ENCODE measurements around the gene KCNJ6. TPM values are rescaled to one million over a fixed set of nuclear protein-coding genes. Genes with fewer than 3 reads are reported as not detected.
"Not testable (repeated sequence)": the region's sequence is repeated elsewhere in the genome, so short reads cannot be mapped to it uniquely, and the experiment has no call there.

The KCNJ6 gene
- total and polyA plus RNA-seq, 2 experiments from 2014 or later: not detected

DNA sequence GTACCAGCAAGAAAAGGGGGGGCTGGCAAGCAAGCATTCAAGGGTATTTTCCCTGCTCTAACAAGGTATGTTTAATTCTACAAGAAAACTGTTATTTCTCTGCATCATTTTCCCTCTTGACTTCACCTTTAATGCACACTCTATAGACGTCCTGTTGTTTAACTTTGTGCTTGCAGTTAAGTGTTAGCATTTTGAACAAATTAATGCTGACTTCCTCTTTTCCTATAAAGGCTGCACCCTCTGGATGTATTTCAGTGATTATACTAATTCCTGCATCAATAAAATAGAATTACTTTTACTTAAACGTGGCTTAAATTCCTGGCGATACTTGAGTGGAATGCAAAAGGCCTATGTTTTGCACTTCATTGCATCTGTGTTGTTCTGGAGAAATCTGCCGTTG lies 183.3 kb downstream of the KCNJ6 start:
- TF ChIP-seq, protein P1, sequence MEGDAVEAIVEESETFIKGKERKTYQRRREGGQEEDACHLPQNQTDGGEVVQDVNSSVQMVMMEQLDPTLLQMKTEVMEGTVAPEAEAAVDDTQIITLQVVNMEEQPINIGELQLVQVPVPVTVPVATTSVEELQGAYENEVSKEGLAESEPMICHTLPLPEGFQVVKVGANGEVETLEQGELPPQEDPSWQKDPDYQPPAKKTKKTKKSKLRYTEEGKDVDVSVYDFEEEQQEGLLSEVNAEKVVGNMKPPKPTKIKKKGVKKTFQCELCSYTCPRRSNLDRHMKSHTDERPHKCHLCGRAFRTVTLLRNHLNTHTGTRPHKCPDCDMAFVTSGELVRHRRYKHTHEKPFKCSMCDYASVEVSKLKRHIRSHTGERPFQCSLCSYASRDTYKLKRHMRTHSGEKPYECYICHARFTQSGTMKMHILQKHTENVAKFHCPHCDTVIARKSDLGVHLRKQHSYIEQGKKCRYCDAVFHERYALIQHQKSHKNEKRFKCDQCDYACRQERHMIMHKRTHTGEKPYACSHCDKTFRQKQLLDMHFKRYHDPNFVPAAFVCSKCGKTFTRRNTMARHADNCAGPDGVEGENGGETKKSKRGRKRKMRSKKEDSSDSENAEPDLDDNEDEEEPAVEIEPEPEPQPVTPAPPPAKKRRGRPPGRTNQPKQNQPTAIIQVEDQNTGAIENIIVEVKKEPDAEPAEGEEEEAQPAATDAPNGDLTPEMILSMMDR (IDR thresholded peaks at IDR 0.05; ENCODE audit: low read depth, low read length): no peak
- no peak overlapping the region for H3K27ac ChIP-seq
- H3K4me3 ChIP-seq: no peak overlapping the region
- no peaks in the 10 kb centered on the region for H3K4me1 ChIP-seq (ENCODE audit: low read depth)
- no peak for DNase-seq (ENCODE audit: low read depth in 1 of 2, low spot score in 1 of 2)
- no peaks in the 10 kb centered on the region for H3K9me3 ChIP-seq (ENCODE audit: low read depth)
- no peaks in the 10 kb centered on the region for H3K36me3 ChIP-seq
- no peaks in the 10 kb centered on the region for H3K27me3 ChIP-seq

DNA sequence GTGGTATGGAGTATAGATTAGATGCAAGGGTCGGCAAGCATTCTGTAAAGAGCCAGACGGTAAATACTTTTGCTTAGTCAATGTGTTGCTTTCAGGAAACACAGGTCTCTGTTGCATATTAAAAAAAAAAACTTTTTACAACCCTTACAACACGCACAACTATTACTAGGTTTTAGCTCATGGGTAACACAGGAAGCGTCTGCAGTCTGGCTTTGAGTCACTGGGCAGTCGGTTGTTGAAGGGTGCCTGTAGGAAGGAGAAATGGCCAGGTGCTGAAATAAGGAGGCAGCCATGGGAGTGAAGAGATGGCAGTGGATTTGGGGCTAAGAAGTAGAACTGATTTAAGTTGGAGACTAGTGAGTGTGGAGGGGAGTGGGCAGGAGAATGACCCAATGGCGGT lies 192.1 kb downstream of the KCNJ6 start:
- TF ChIP-seq, protein P1 (IDR thresholded peaks at IDR 0.05; ENCODE audit: low read depth, low read length): no peak
- DNase-seq (ENCODE audit: low read depth in 1 of 2, low spot score in 1 of 2): no peak
- Histone ChIP-seq H3K36me3 (no peaks in the 10 kb centered on the region), H3K27ac (no peak overlapping the region), H3K27me3 (no peaks in the 10 kb centered on the region), H3K4me1 (ENCODE audit: low read depth) (no peaks in the 10 kb centered on the region), H3K4me3 (no peak overlapping the region), H3K9me3 (ENCODE audit: low read depth) (no peaks in the 10 kb centered on the region)

DNA sequence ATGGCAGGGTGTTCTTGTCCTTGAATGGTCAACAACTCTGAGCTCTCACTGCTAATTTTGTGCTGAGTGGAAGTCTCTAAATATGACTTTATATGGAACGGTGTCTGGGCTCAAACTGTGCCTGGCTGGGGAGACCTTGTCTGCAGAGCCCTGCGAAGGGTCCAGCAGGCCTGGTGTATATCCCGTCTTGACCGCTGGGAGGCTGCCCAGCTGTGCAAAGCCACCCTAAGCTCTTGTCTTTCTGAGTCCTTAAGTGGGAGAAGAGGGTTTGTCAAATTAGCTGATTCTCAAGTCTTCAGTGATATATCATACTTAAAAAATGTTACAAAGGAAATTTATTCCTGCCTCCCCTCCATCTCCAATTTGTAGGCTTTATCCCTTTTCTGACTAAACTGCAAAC lies 198.7 kb downstream of the KCNJ6 start:
- Histone ChIP-seq H3K36me3 (no peaks in the 10 kb centered on the region), H3K9me3 (ENCODE audit: low read depth) (no peaks in the 10 kb centered on the region), H3K27ac (no peak overlapping the region), H3K4me3 (no peak overlapping the region), H3K4me1 (ENCODE audit: low read depth) (no peaks in the 10 kb centered on the region), H3K27me3 (no peaks in the 10 kb centered on the region)
- TF ChIP-seq, protein P1 (IDR thresholded peaks at IDR 0.05; ENCODE audit: low read depth, low read length): no peak
- no peak for DNase-seq (ENCODE audit: low read depth in 1 of 2, low spot score in 1 of 2)

DNA sequence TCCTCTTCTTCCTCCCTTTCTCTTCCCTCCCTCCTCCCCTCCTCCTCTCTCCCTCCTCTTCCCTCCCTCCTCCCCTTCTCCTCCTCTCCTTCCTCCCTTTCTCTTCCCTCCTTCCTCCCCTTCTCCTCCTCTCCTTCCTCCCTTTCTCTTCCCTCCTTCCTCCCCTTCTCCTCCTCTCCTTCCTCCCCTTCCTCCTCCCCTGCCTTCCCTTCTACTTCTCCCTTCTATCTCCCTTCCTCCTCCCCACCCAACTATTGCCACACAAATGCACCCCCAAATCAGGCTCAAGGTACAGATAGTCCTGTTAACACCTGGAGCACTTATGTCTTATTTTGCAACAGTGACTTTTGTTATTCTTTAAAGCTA lies 203.7 kb downstream of the KCNJ6 start:
- not testable (repeated sequence) for H3K27me3 ChIP-seq; H3K4me3 ChIP-seq; DNase-seq (ENCODE audit: low read depth in 1 of 2, low spot score in 1 of 2); H3K27ac ChIP-seq; H3K9me3 ChIP-seq (ENCODE audit: low read depth); H3K36me3 ChIP-seq
- peaks cover 15% of the 10 kb centered on the region for H3K4me1 ChIP-seq (ENCODE audit: low read depth)

DNA sequence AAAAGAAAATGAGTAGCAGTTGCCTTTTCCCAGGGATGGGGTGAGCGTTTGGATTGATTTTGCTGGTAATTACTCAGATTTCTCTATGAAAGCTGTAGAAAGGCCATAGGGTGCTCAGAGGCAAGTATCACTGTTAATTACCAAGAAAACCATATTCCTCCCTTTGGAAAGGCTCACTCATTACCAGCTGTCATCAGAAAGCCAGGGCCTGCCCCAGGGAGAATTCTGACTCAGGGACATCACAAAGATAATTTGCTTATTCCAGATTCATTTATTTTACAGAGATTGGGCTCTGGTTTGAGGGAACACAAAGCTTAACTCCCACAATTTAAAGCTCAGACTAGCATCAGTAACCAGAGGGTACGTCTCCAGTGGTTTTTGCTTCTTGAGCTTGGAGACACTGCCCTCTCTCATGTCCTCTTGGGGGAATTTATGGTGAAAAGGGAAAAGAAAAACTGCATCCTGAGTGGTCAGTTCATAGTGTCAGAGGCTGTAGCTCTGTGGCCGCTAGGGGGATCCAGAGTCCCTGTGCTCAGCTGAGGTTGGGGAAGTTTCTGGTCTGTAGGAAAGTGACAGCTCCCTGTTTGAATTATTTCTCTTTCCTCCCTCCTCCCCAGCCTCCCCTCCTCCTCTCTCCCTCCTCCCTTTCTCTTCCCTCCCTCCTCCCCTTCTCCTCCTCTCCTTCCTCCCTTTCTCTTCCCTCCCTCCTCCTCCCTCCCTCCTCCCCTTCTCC lies 204.3 kb downstream of the KCNJ6 start:
- Histone ChIP-seq H3K4me1 (ENCODE audit: low read depth) (peaks cover 15% of the 10 kb centered on the region), H3K36me3 (no peaks in the 10 kb centered on the region), H3K4me3 (no peak overlapping the region), H3K9me3 (ENCODE audit: low read depth) (no peaks in the 10 kb centered on the region), H3K27ac (no peak overlapping the region), H3K27me3 (no peaks in the 10 kb centered on the region)
- peak; percentile 81 to 85 for DNase-seq (ENCODE audit: low read depth in 1 of 2, low spot score in 1 of 2)
- TF ChIP-seq, protein P1 (IDR thresholded peaks at IDR 0.05; ENCODE audit: low read depth, low read length): peak; percentile 98

DNA sequence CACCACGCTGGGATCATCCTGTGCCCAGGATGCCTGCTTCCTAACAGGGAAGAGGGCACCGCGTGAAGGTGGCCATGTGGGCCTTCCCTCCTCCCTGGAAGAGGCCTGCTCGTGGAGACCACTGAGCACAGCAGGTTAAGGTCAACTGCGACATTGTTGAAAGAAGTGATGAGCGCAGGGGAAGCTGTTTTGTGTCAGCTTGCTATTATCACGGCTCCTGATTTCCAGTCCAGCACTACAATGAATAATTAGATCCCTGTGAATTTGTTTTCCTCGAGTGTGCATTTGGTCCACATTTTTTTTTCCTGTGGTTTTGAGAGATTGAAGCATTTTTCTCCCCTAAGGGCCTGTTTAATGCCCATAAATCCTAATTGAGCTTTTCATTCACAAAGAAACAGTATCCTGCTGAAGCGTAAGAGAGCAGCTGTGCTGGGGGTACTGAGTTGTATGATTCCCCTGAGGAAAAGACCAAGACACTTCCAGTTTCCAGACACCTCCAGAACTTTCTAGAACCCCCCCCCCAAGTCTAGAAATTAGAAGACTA lies 204.9 kb downstream of the KCNJ6 start:
- Histone ChIP-seq H3K27me3 (no peaks in the 10 kb centered on the region), H3K4me3 (no peak overlapping the region), H3K36me3 (no peaks in the 10 kb centered on the region), H3K4me1 (ENCODE audit: low read depth) (peaks cover 15% of the 10 kb centered on the region), H3K9me3 (ENCODE audit: low read depth) (no peaks in the 10 kb centered on the region), H3K27ac (peak overlapping the region; percentile 75)
- no peak for DNase-seq (ENCODE audit: low read depth in 1 of 2, low spot score in 1 of 2)
- TF ChIP-seq, protein P1 (IDR thresholded peaks at IDR 0.05; ENCODE audit: low read depth, low read length): no peak
